ENCODE data around the gene LRIG2. TPM values are rescaled to one million over a fixed set of nuclear protein-coding genes. Genes with fewer than 3 reads are reported as not detected.
A peak's percentile ranks its signal among the peaks of the same experiment; 100 is the strongest.

Gene LRIG2
- total RNA-seq, 4 donors from 2014 or later = 23.0 to 41.9 (median 30.6) TPM

DNA sequence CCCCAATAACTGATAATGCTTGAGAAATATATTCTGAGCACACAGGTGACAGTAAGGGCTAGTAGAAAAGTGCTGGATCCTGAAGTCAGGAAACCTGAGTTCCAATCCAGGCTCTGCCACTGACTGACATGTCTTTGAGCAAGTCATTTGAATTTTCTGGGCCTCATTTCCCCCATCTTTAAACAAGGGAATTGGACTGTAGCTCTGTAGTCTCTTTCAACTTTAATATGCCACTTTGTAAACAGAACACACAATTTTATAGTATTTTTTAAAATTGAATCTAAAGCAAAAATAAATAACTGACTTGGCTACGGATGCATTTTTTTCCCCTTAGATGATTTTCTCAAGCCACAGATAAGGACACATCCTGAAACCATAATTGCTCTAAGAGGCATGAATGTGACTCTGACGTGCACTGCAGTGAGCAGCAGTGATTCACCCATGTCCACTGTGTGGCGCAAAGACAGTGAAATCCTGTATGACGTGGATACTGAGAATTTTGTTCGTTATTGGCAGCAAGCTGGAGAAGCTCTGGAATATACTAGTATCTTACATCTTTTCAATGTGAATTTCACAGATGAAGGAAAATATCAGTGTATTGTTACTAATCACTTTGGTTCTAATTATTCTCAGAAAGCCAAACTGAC, 37.0 kb downstream of the LRIG2 start:
- H3K4me3 ChIP-seq (replicated peaks in 1 of 3) = no peak overlapping the region
- peak overlapping the region in 2 of 3 donors; percentile 3 to 24 for H3K27ac ChIP-seq
- peaks cover 36 to 47% of the 10 kb centered on the region in 2 donors for H3K36me3 ChIP-seq
- TF ChIP-seq, protein P1, sequence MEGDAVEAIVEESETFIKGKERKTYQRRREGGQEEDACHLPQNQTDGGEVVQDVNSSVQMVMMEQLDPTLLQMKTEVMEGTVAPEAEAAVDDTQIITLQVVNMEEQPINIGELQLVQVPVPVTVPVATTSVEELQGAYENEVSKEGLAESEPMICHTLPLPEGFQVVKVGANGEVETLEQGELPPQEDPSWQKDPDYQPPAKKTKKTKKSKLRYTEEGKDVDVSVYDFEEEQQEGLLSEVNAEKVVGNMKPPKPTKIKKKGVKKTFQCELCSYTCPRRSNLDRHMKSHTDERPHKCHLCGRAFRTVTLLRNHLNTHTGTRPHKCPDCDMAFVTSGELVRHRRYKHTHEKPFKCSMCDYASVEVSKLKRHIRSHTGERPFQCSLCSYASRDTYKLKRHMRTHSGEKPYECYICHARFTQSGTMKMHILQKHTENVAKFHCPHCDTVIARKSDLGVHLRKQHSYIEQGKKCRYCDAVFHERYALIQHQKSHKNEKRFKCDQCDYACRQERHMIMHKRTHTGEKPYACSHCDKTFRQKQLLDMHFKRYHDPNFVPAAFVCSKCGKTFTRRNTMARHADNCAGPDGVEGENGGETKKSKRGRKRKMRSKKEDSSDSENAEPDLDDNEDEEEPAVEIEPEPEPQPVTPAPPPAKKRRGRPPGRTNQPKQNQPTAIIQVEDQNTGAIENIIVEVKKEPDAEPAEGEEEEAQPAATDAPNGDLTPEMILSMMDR (IDR thresholded peaks at IDR 0.05) = no peak
- TF ChIP-seq POLR2A (IDR thresholded peaks at IDR 0.05) = no peak
- DNase-seq = no peak
- intact Hi-C loops (cut with DNase I) = no loop called here
- WGBS, 2 donors = 77 to 80% methylated on average over 5 of the region's 5 CpGs
- no peaks in the 10 kb centered on the region for H3K4me1 ChIP-seq
- H3K27me3 ChIP-seq = no peaks in the 10 kb centered on the region
- no peaks in the 10 kb centered on the region for H3K9me3 ChIP-seq

DNA sequence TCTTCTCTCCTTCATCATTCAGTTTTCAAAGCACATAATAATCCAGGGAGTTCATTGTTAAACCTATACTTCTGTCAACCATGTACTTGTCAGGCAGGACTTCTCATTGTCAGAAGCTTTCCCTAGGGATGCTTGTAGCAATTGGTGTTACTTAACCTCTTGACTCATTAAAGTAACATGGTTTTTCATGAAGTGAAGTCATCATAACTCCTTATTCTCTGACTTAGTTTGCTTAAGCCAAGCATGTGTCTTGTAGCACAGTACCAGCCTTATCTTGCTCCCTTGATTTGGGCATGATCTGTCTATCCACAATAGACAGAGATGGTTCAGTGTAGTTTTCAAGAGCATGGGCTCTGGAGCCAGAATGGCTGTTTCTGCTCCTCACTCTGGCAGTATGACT, 45.3 kb downstream of the LRIG2 start:
- Histone ChIP-seq H3K36me3 (peaks cover 68 to 77% of the 10 kb centered on the region in 2 donors), H3K9me3 (no peaks in the 10 kb centered on the region), H3K4me1 (no peaks in the 10 kb centered on the region), H3K27me3 (no peaks in the 10 kb centered on the region), H3K4me3 (replicated peaks in 1 of 3) (no peak overlapping the region), H3K27ac (no peak overlapping the region)
- intact Hi-C loops (cut with DNase I) = no loop called here
- no peak for DNase-seq
- TF ChIP-seq, protein P1 (IDR thresholded peaks at IDR 0.05) = no peak
- TF ChIP-seq POLR2A (IDR thresholded peaks at IDR 0.05) = no peak

DNA sequence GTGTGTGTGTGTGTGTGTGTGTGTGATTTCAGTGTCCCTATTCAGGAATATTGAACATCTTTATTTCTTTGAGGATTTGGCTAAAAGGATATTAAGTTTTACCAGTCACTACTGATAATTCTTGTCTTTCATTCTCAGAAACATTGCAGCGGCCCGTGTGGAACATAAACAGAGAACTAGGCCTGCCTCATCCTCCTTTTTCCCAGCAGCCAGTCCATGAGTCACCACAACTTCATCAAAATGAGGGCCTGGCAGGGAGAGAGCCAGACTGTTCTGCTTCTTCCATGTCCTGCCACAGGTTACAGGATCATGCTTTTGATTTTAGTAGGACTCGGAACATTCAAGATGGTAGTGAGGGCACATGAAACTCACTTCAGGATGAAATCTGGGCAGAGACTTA, 50.7 kb downstream of the LRIG2 start:
- Histone ChIP-seq H3K36me3 (peaks cover 35 to 54% of the 10 kb centered on the region in 2 donors), H3K27me3 (no peaks in the 10 kb centered on the region), H3K4me1 (peaks cover 3 to 8% of the 10 kb centered on the region in 2 donors), H3K4me3 (replicated peaks in 1 of 3) (no peak overlapping the region), H3K9me3 (no peaks in the 10 kb centered on the region), H3K27ac (peak overlapping the region in 1 of 3 donors; percentile 10)
- TF ChIP-seq POLR2A (IDR thresholded peaks at IDR 0.05) = no peak
- TF ChIP-seq, protein P1 (IDR thresholded peaks at IDR 0.05) = no peak
- DNase-seq = no peak
- 91 to 94% methylated on average over 3 of the region's 3 CpGs for WGBS, 2 donors
- intact Hi-C loops (cut with DNase I) = no loop called here

DNA sequence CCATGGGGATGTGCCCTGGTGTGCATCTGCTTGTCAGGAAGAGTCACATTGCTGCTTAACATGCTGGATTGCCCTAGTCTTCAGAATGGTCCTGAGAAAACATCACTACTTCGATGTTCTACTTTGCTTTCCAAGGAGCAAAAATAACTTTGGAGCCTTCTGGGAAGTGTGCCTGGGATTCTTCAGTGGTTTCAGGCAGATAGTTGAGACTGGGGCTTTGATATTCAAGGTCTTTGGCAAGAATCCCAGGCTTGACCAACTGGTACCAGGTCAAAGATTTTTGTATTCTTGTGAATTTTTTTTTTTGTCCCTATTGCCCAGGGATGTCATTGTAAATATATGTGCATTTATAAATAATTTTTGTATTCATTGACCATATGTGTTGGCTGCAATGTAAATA, 51.4 kb downstream of the LRIG2 start:
- peak overlapping the region in 1 of 3 donors; percentile 10 for H3K27ac ChIP-seq
- TF ChIP-seq, protein P1 (IDR thresholded peaks at IDR 0.05) = no peak
- TF ChIP-seq POLR2A (IDR thresholded peaks at IDR 0.05) = no peak
- DNase-seq = no peak
- H3K4me1 ChIP-seq = peaks cover 3 to 8% of the 10 kb centered on the region in 2 donors
- intact Hi-C loops (cut with DNase I) = no loop called here
- no peaks in the 10 kb centered on the region for H3K9me3 ChIP-seq
- H3K27me3 ChIP-seq = no peaks in the 10 kb centered on the region
- no peak overlapping the region for H3K4me3 ChIP-seq (replicated peaks in 1 of 3)
- 20 to 36% methylated on average over 1 of the region's 1 CpG for WGBS, 2 donors
- H3K36me3 ChIP-seq = peaks cover 30 to 48% of the 10 kb centered on the region in 2 donors

DNA sequence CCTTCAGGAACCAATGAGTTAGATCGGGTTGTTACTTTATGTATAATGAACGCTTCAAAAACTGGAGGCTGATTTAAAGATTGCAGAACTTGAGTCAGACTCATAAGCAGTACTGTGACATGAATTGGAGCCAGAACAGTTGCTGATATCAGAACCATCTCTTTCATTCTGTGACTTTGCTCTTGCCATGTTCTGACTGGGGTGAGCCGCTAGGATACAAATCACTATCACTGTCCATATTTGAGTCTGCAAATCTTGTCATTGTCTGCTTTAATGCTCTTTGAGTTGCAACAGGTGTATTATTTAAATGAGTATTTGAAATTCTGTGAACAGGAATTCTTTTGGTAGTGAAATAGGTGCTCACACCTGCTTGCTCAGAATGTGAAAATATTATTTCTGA, 52.5 kb downstream of the LRIG2 start:
- TF ChIP-seq POLR2A (IDR thresholded peaks at IDR 0.05) = no peak
- TF ChIP-seq, protein P1 (IDR thresholded peaks at IDR 0.05) = no peak
- WGBS, 2 donors = 92 to 97% methylated on average over 3 of the region's 3 CpGs
- H3K4me1 ChIP-seq = peaks cover 3 to 8% of the 10 kb centered on the region in 2 donors
- no peaks in the 10 kb centered on the region for H3K9me3 ChIP-seq
- H3K27me3 ChIP-seq = no peaks in the 10 kb centered on the region
- no peak overlapping the region for H3K4me3 ChIP-seq (replicated peaks in 1 of 3)
- DNase-seq = no peak
- H3K36me3 ChIP-seq = peaks cover 24 to 37% of the 10 kb centered on the region in 2 donors
- intact Hi-C loops (cut with DNase I) = no loop called here
- no peak overlapping the region for H3K27ac ChIP-seq
